HCT116 (cell line): ENCODE results near the gene AAR2. TPM values are rescaled to one million over a fixed set of nuclear protein-coding genes. Genes with fewer than 3 reads are reported as not detected.

Experiments
- ATAC-seq: fragments of 200-7000 bp; cut with Tn5 transposase; 2 replicates; pipeline ENCODE4 v1.9.1; 2020; ENCODE audit warnings: mild to moderate bottlenecking, moderate library complexity
- BruUV-seq: library from RNA; stranded (reverse); fragments of 400-500 nt; replicated peaks from 2 replicates; lab custom pipeline; 2021; lab: Mats Ljungman, UMichigan
- CTCF ChIA-PET: fragments of 300-600 bp; sonication (Branson Sonifier 250); formaldehyde crosslinking; loops from one replicate; lab custom pipeline; 2021; ENCODE audit warnings: antibody characterized with exemption; lab: Charles Lee
- POLR2A ChIA-PET: fragments of 300-600, 350-600 bp; sonication (Branson Sonifier 250); formaldehyde crosslinking; loops from one replicate; lab custom pipeline; 2021; ENCODE audit warnings: antibody characterized with exemption; lab: Charles Lee
- RAD21 ChIA-PET, 2 experiments: fragments of 300-600 bp; sonication (Branson Sonifier 250); formaldehyde crosslinking; loops; one replicate each; lab custom pipeline; 2023; ENCODE audit warnings: low total read pairs in 2 of 2; ENCODE audit not compliant: uncharacterized antibody in 2 of 2, unreplicated experiment in 2 of 2, low non-redundant PET in 1 of 2; lab: Charles Lee
- DNase-seq: peaks from one replicate; pipeline ENCODE4 v3.0.0-alpha.2; 2010; ENCODE audit warnings: low read depth, low spot score
- H2AFZ ChIP-seq: fragments of 200-600 bp; shearing (Covaris generic), sonication (generic); 2 replicates; pipeline ENCODE4 v1.6.1; 2017; ENCODE audit warnings: low read depth, mixed run types, mixed read lengths, antibody characterized with exemption, low read length; ENCODE audit not compliant: poor library complexity, severe bottlenecking
- H3K27ac ChIP-seq: 2 replicates; pipeline ENCODE4 v1.5.1; 2012; ENCODE audit warnings: low read depth, low read length
- H3K27me3 ChIP-seq: fragments of 200-600 bp; sonication (generic); 2 replicates; pipeline ENCODE4 v1.6.1; 2016; ENCODE audit warnings: mixed run types, low read length, mixed read lengths; ENCODE audit not compliant: insufficient read depth
- H3K36me3 ChIP-seq, 2 experiments: fragments of 200-500 bp in 1 of 2; fragments of 200-600 bp in 1 of 2; sonication (Bioruptor generic) in 1 of 2; sonication (generic) in 1 of 2; 2 replicates each; pipeline versions ENCODE4 v1.5.1 to v1.6.1; 2014 to 2016; ENCODE audit warnings: low read length in 2 of 2, inconsistent platforms in 1 of 2, mixed read lengths in 1 of 2, mixed run types in 1 of 2; ENCODE audit not compliant: insufficient read depth in 2 of 2, control insufficient read depth in 1 of 2
- H3K4me1 ChIP-seq, 2 experiments: fragments of 200-600 bp in 1 of 2; sonication (generic) in 1 of 2; 2 replicates each; pipeline versions ENCODE4 v1.5.1 to v1.6.1; 2012 to 2017; ENCODE audit warnings: low read length in 2 of 2, inconsistent platforms in 1 of 2, mild to moderate bottlenecking in 1 of 2, mixed read lengths in 1 of 2, mixed run types in 1 of 2, moderate library complexity in 1 of 2; ENCODE audit not compliant: insufficient read depth in 2 of 2, control insufficient read depth in 1 of 2
- H3K4me2 ChIP-seq: fragments of 200-600 bp; sonication (generic); 2 replicates; pipeline ENCODE4 v1.6.1; 2017; ENCODE audit warnings: mixed run types, low read length, mixed read lengths
- H3K4me3 ChIP-seq, 2 experiments: fragments of 200-600 bp in 1 of 2; sonication (generic) in 1 of 2; replicated peaks in 1 of 2; 2 replicates each; pipeline ENCODE4 v1.5.1; 2011 to 2016; ENCODE audit warnings: low read length in 2 of 2, control low read depth in 1 of 2, low read depth in 1 of 2, mild to moderate bottlenecking in 1 of 2, mixed read lengths in 1 of 2, mixed run types in 1 of 2
- H3K79me2 ChIP-seq: fragments of 200-600 bp; sonication (generic); 2 replicates; pipeline ENCODE4 v1.6.1; 2017; ENCODE audit warnings: mild to moderate bottlenecking, mixed run types, low read length, moderate library complexity, mixed read lengths; ENCODE audit not compliant: insufficient read depth
- H3K9ac ChIP-seq: fragments of 200-600 bp; sonication (generic); 2 replicates; pipeline ENCODE4 v1.6.1; 2016; ENCODE audit warnings: low read length, mixed read lengths
- H3K9me2 ChIP-seq: fragments of 200-600 bp; sonication (generic), shearing (Covaris generic); 2 replicates; pipeline ENCODE4 v1.6.1; 2017; ENCODE audit warnings: mixed run types, mild to moderate bottlenecking, moderate library complexity; ENCODE audit not compliant: insufficient read depth
- H3K9me3 ChIP-seq, 2 experiments: fragments of 200-500 bp in 1 of 2; fragments of 200-600 bp in 1 of 2; sonication (Bioruptor generic) in 1 of 2; sonication (generic) in 1 of 2; 2 replicates each; pipeline ENCODE4 v1.6.1; 2014 to 2017; ENCODE audit warnings: low read length in 2 of 2, mixed read lengths in 2 of 2, inconsistent platforms in 1 of 2, low read depth in 1 of 2, mild to moderate bottlenecking in 1 of 2, mixed run types in 1 of 2, moderate library complexity in 1 of 2; ENCODE audit not compliant: control insufficient read depth in 1 of 2, insufficient read depth in 1 of 2
- H4K20me1 ChIP-seq: fragments of 200-600 bp; sonication (generic), shearing (Covaris generic); 2 replicates; pipeline ENCODE4 v1.6.1; 2017; ENCODE audit warnings: mixed run types, mild to moderate bottlenecking, moderate library complexity; ENCODE audit not compliant: insufficient read depth
- CBX3 ChIP-seq: IDR thresholded peaks from 2 replicates; pipeline ENCODE4 v1.6.1; 2012; ENCODE audit warnings: low read depth
- CTCF ChIP-seq, 3 experiments: fragments of 200-600 bp in 1 of 3; sonication (generic) in 1 of 3; IDR thresholded peaks in 2 of 3; conservative IDR thresholded peaks in 1 of 3; 2 replicates each; pipeline ENCODE4 v1.5.1; 2012 to 2017; ENCODE audit warnings: low read depth in 2 of 3, low read length in 2 of 3, antibody characterized with exemption in 1 of 3, borderline replicate concordance in 1 of 3, control low read depth in 1 of 3, mild to moderate bottlenecking in 1 of 3, mixed read lengths in 1 of 3, mixed run types in 1 of 3, moderate library complexity in 1 of 3; ENCODE audit not compliant: insufficient read depth in 1 of 3
- EZH2phosphoT487 ChIP-seq: fragments of 200-600 bp; IDR thresholded peaks from 2 replicates; pipeline ENCODE4 v1.6.1; 2018; ENCODE audit warnings: antibody characterized with exemption, borderline replicate concordance
- FOSL1 ChIP-seq: IDR thresholded peaks from 2 replicates; pipeline ENCODE4 v1.6.1; 2012; ENCODE audit warnings: low read depth
- JUND ChIP-seq: IDR thresholded peaks from 2 replicates; pipeline ENCODE4 v1.6.1; 2012
- RAD21 ChIP-seq: IDR thresholded peaks from 2 replicates; pipeline ENCODE4 v1.6.1; 2012; ENCODE audit warnings: low read depth, mild to moderate bottlenecking
- REST ChIP-seq: IDR thresholded peaks from 2 replicates; pipeline ENCODE4 v1.6.1; 2012; ENCODE audit warnings: low read depth
- SP1 ChIP-seq: IDR thresholded peaks from 2 replicates; pipeline ENCODE4 v1.6.1; 2012; ENCODE audit warnings: low read depth
- TCF7L2 ChIP-seq: IDR thresholded peaks from 2 replicates; pipeline ENCODE4 v1.7.0; 2011; ENCODE audit warnings: borderline replicate concordance, inconsistent platforms; ENCODE audit not compliant: insufficient read depth, insufficient read length; ENCODE audit errors: extremely low read depth
- YY1 ChIP-seq: IDR thresholded peaks from 2 replicates; pipeline ENCODE4 v1.6.1; 2011; ENCODE audit warnings: low read length, low read depth, moderate library complexity, mild to moderate bottlenecking; ENCODE audit not compliant: insufficient replicate concordance; ENCODE audit errors: extremely low read depth
- ZBTB33 ChIP-seq: IDR thresholded peaks from 2 replicates; pipeline ENCODE4 v1.6.1; 2011; ENCODE audit warnings: mild to moderate bottlenecking, low read length, moderate library complexity; ENCODE audit not compliant: insufficient replicate concordance; ENCODE audit errors: extremely low read depth
- ZFX ChIP-seq: fragments of 450-650 bp; IDR thresholded peaks from 2 replicates; pipeline ENCODE4 v1.6.1; 2017
- ZNF274 ChIP-seq: fragments of 200-500 bp; sonication (Bioruptor generic); IDR thresholded peaks from 2 replicates; pipeline ENCODE4 v1.6.1; 2014; ENCODE audit warnings: mild to moderate bottlenecking, low read depth, low read length, inconsistent platforms
- intact Hi-C: fragments of 100-400 bp; cut with micrococcal nuclease; formaldehyde crosslinking; loops from 2 replicates; pipeline ENCODE4 v1.10.0; 2022
- total RNA-seq: library from RNA; stranded (reverse); gene quantifications from one replicate; pipeline ENCODE4 v1.2.1, GENCODE V29; 2021; ENCODE audit not compliant: unreplicated experiment

Gene AAR2
- total RNA-seq, 1 experiment from 2014 or later = 23.3 TPM

GRCh38 chr20:36279776-36280175, 43.5 kb downstream of the AAR2 start:
- no TSS peak for BruUV-seq
- H4K20me1 ChIP-seq = no peaks in the 10 kb centered on the region
- TF ChIP-seq CTCF (IDR thresholded peaks at IDR 0.05 in 2 of 3, conservative IDR thresholded peaks at IDR 0.05 in 1 of 3; ENCODE audit: borderline replicate concordance in 1 of 3, insufficient read depth in 1 of 3, low read depth in 2 of 3, low read length in 2 of 3) (no peak), TCF7L2 (no peak), REST (no peak), EZH2phosphoT487 (no peak), JUND (no peak), RAD21 (no peak), ZBTB33 (no peak), ZNF274 (no peak), ZFX (no peak), FOSL1 (no peak), SP1 (no peak), CBX3 (no peak), YY1 (no peak)
- H3K9me3 ChIP-seq = no peaks in the 10 kb centered on the region
- no peak overlapping the region for H3K9ac ChIP-seq
- 0 out of 2 replicates have a peak, but pooled peaks cover 3% of the 10 kb centered on the region for H3K27me3 ChIP-seq
- H3K4me1 ChIP-seq = no peaks in the 10 kb centered on the region
- no peak overlapping the region for H3K4me2 ChIP-seq
- H3K9me2 ChIP-seq = no peaks in the 10 kb centered on the region
- CTCF ChIA-PET = no interaction called here
- H3K4me3 ChIP-seq = no peak overlapping the region
- no peak overlapping the region for H2AFZ ChIP-seq
- no peaks in the 10 kb centered on the region for H3K79me2 ChIP-seq
- intact Hi-C loops = no loop called here
- H3K27ac ChIP-seq = no peak overlapping the region
- RAD21 ChIA-PET = no interaction called here
- DNase-seq (no peak), ATAC-seq (no peak)
- POLR2A ChIA-PET = no interaction called here
- H3K36me3 ChIP-seq = no peaks in the 10 kb centered on the region
